Measurements from ENCODE around the gene CDH23. TPM values are rescaled to one million over a fixed set of nuclear protein-coding genes. Genes with fewer than 3 reads are reported as not detected.
A peak's percentile ranks its signal among the peaks of the same experiment; 100 is the strongest.

CDH23 gene
- total and polyA plus RNA-seq, 2 of the 8 experiments (the other 6 are each of a cell fraction or from before 2014, with no cell fraction given): 1.9 to 4.9 TPM

DNA sequence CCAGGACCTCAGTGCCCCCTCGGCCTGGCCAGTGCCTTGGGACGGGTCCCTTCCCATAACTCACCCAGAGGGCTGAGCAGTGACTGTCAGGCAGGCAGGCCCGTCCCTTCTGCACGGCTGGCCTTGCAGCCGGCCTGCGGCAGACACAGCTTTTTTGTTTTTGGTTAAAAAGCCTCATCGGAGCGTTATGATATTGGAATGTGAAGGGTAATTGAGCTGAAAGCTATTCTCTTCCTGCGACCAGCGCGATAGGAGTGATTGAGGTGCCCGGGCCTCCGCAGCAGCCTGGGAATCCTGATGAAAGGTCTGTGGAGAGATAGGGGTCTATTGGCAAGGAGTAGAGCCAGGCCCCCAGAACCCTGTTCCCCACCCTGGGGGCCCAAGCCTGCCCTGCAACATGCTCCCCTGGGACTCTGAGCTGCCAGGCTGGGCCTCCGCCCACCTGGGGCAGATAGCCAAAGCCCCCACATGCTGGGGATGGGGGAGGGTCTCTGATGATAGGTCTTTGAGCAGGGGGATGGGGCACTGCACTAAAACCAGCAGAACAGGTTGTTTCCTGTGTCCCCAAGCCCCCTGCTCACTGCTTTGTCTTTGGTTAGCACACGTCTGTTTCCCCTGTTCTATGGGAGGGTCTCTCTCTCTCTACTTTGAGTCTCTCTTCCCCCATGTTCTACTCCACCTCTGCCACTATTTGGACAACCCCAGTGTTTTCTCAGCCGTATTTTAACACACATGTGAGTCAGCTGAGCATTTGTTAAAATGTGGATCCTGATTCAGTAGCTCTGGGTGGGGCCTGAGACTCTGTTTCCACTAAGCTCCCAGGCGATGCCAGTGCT, 131.9 kb downstream of the CDH23 start (continued):
- no peak for TF ChIP-seq NRF1 (IDR thresholded peaks at IDR 0.05; ENCODE audit: low read depth, low read length)
- 0 out of 2 replicates have a peak, but pooled peaks have one; percentile 40 for TF ChIP-seq MAX (IDR thresholded peaks at IDR 0.05)
- no peak for TF ChIP-seq HDAC2 (IDR thresholded peaks at IDR 0.05; ENCODE audit: borderline replicate concordance in 1 of 2, low read depth in 2 of 2, low read length in 2 of 2)
- no peak for TF ChIP-seq EGR1 (IDR thresholded peaks at IDR 0.05; ENCODE audit: borderline replicate concordance, low read depth, low read length)
- peak; percentile 63; the same call in 1 of the 2 replicates for TF ChIP-seq RBBP5 (IDR thresholded peaks at IDR 0.05; ENCODE audit: borderline replicate concordance, low read depth, low read length)
- TF ChIP-seq SRF (IDR thresholded peaks at IDR 0.05; ENCODE audit: low read depth, low read length): no peak
- no peak for TF ChIP-seq RXRA (IDR thresholded peaks at IDR 0.05; ENCODE audit: insufficient read depth, low read depth, low read length)
- TF ChIP-seq RAD21 (IDR thresholded peaks at IDR 0.05 in 1 of 2, conservative IDR thresholded peaks at IDR 0.05 in 1 of 2; ENCODE audit: low read depth in 2 of 2, low read length in 2 of 2): no peak
- TF ChIP-seq RFX5 (IDR thresholded peaks at IDR 0.05; ENCODE audit: borderline replicate concordance, low read depth, low read length): no peak
- no peak for TF ChIP-seq TAF1 (IDR thresholded peaks at IDR 0.05; ENCODE audit: low read depth, low read length)
- no peak for TF ChIP-seq PHF8 (conservative IDR thresholded peaks at IDR 0.05; ENCODE audit: low read depth, low read length)
- TF ChIP-seq FOSL1 (IDR thresholded peaks at IDR 0.05; ENCODE audit: insufficient read depth, low read depth, low read length): no peak
